HUES6 (cell line): ENCODE results near the gene MRGPRD.

Experiments
- H3K27ac ChIP-seq: 2 replicates; pipeline ENCODE4 v1.7.0; 2013; ENCODE audit warnings: low read depth, mild to moderate bottlenecking, low read length, inconsistent platforms
- H3K27me3 ChIP-seq: 2 replicates; pipeline ENCODE4 v1.6.1; 2013; ENCODE audit warnings: low read length; ENCODE audit not compliant: control insufficient read depth, insufficient read depth
- H3K36me3 ChIP-seq: 2 replicates; pipeline ENCODE4 v1.6.1; 2013; ENCODE audit warnings: low read length; ENCODE audit not compliant: control insufficient read depth, insufficient read depth
- H3K4me1 ChIP-seq: 2 replicates; pipeline ENCODE4 v1.6.1; 2013; ENCODE audit warnings: low read length; ENCODE audit not compliant: control insufficient read depth, insufficient read depth
- H3K4me3 ChIP-seq: 2 replicates; pipeline ENCODE4 v1.5.1; 2013; ENCODE audit warnings: low read depth, low read length
- H3K9ac ChIP-seq: one replicate; pipeline ENCODE4 v1.6.1; 2013; ENCODE audit warnings: mild to moderate bottlenecking, low read length
- H3K9me3 ChIP-seq: 2 replicates; pipeline ENCODE4 v1.6.1; 2013; ENCODE audit warnings: low read depth, low read length; ENCODE audit not compliant: control insufficient read depth, insufficient read depth

MRGPRD gene

GRCh38 chr11:69012092-69013008, 31.6 kb upstream of the MRGPRD start:
- H3K27ac ChIP-seq: peak overlapping the region; percentile 22; the same call in 1 of the 2 replicates
- peak overlapping the region; percentile 70 for H3K9ac ChIP-seq
- H3K4me1 ChIP-seq: peaks cover 68% of the 10 kb centered on the region
- H3K36me3 ChIP-seq: no peaks in the 10 kb centered on the region
- H3K27me3 ChIP-seq: no peaks in the 10 kb centered on the region
- H3K4me3 ChIP-seq: peak overlapping the region; percentile 64
- H3K9me3 ChIP-seq: no peaks in the 10 kb centered on the region

DNA sequence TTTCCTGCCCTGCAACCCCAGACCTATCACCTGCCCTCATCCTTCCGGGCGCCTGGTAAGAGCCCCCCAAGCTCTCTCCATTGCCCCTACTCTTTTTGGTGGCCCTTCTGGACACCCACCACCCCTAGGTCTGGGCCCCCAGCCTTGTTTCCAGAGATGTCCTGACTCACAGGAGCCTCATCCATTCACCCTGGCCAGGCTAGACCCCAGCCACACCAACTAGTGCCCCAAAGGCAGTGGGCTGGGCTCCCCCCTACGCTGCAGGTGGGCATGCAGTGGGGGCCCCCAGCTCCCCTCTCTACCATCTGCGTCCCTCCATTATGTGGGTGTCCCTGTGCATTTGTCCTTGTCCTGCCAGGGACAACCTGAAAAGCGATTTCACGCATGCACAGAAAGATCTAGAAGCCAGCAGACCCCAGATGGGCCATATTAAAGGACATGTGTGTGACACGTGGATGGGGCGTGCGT, 30.9 kb upstream of the MRGPRD start:
- Histone ChIP-seq H3K27ac (no peak overlapping the region), H3K9ac (peak overlapping the region; percentile 31), H3K9me3 (no peaks in the 10 kb centered on the region), H3K36me3 (no peaks in the 10 kb centered on the region), H3K4me3 (peak overlapping the region; percentile 64; the same call in 1 of the 2 replicates), H3K4me1 (peaks cover 68% of the 10 kb centered on the region), H3K27me3 (no peaks in the 10 kb centered on the region)

- Histone ChIP-seq H3K9ac (peak overlapping the region; percentile 31), H3K9me3 (no peaks in the 10 kb centered on the region), H3K4me1 (peaks cover 68% of the 10 kb centered on the region), H3K36me3 (no peaks in the 10 kb centered on the region), H3K27me3 (no peaks in the 10 kb centered on the region), H3K4me3 (peak overlapping the region; percentile 40), H3K27ac (no peak overlapping the region)
These were observed 30.3 kb upstream of the MRGPRD start for GRCh38 chr11:69010964-69011623.

GRCh38 chr11:69010361-69010891, 29.6 kb upstream of the MRGPRD start:
- no peak overlapping the region for H3K27ac ChIP-seq
- H3K4me1 ChIP-seq: peaks cover 68% of the 10 kb centered on the region

GRCh38 chr11:69009441-69010211, 28.8 kb upstream of the MRGPRD start:
- H3K9me3 ChIP-seq: no peaks in the 10 kb centered on the region
- no peaks in the 10 kb centered on the region for H3K27me3 ChIP-seq
- peaks cover 3% of the 10 kb centered on the region; the same call in 1 of the 2 replicates for H3K36me3 ChIP-seq
- H3K4me3 ChIP-seq: no peak overlapping the region
- peaks cover 61% of the 10 kb centered on the region for H3K4me1 ChIP-seq
- no peak overlapping the region for H3K27ac ChIP-seq
- no peak overlapping the region for H3K9ac ChIP-seq

More at GRCh38 chr11:69010361-69010891, 29.6 kb upstream of the MRGPRD start:
- H3K36me3 ChIP-seq: peaks cover 1% of the 10 kb centered on the region; the same call in 1 of the 2 replicates
- H3K9ac ChIP-seq: peak overlapping the region; percentile 18
- no peaks in the 10 kb centered on the region for H3K9me3 ChIP-seq
- H3K27me3 ChIP-seq: no peaks in the 10 kb centered on the region
- H3K4me3 ChIP-seq: peak overlapping the region; percentile 33

DNA sequence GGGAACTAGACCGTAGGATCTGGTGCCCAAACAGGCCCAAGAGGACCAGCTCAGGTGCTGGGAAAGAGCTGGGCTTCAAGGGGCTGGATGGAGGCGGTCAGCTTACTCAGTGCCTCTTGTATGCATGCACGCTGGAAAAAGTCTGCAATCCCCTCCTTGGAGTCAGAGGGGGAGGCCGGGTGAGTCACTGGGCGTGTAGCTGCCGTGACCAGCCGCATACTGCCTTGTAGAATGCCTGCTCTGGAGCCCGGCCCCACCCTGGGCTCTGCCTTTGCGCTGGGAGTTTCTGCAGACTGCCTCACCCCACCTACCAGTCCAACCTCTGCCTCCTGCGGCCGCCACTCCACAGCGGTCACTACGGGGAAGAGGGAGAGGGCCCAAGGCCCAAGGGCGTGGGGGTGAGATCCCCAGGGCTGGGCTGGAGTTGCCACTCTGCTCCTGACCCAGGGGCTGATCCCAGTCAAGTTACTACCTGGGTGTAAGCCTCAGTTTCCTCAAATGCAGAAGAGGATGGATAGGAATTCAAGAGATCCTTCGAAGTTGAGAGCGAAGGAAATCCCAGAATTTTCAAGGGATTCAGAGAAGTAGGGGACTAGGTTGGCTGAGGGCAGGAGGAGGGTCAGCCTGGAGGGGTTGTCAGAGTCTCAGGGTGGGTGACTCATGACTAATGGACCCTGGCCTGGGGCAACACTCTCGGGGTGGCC, 28.1 kb upstream of the MRGPRD start:
- peaks cover 3% of the 10 kb centered on the region; the same call in 1 of the 2 replicates for H3K36me3 ChIP-seq
- no peaks in the 10 kb centered on the region for H3K27me3 ChIP-seq
- H3K4me3 ChIP-seq: no peak overlapping the region
- no peaks in the 10 kb centered on the region for H3K9me3 ChIP-seq
- H3K27ac ChIP-seq: no peak overlapping the region
- peaks cover 54% of the 10 kb centered on the region for H3K4me1 ChIP-seq
- peak overlapping the region; percentile 9 for H3K9ac ChIP-seq

- Histone ChIP-seq H3K36me3 (peaks cover 3% of the 10 kb centered on the region; the same call in 1 of the 2 replicates), H3K27ac (no peak overlapping the region), H3K4me3 (no peak overlapping the region), H3K9ac (no peak overlapping the region), H3K27me3 (no peaks in the 10 kb centered on the region), H3K9me3 (no peaks in the 10 kb centered on the region), H3K4me1 (peaks cover 49% of the 10 kb centered on the region)
These were observed 27.2 kb upstream of the MRGPRD start for GRCh38 chr11:69007975-69008381.

DNA sequence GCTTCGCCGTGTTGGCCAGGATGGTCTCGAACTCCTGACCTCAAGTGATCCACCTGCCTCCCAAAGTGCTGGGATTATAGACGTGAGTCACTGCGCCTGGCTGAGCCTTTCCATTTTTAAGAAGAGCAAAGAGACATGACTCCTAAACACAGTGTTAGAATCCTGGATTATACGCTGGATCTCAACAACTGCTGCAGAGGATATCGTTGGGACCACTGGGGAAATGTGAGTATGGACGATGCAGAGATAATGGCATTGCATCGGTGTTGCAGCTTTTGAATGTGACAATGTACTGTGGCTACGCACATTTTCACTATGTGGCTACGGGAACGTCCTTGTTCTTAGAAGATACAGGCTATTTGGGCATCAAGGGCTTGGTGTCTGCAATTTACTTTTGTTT, 26.0 kb upstream of the MRGPRD start:
- H3K9me3 ChIP-seq: no peaks in the 10 kb centered on the region
- H3K36me3 ChIP-seq: peaks cover 3% of the 10 kb centered on the region; the same call in 1 of the 2 replicates
- no peak overlapping the region for H3K27ac ChIP-seq
- H3K9ac ChIP-seq: no peak overlapping the region
- H3K4me1 ChIP-seq: peaks cover 38% of the 10 kb centered on the region
- H3K4me3 ChIP-seq: no peak overlapping the region
- no peaks in the 10 kb centered on the region for H3K27me3 ChIP-seq

DNA sequence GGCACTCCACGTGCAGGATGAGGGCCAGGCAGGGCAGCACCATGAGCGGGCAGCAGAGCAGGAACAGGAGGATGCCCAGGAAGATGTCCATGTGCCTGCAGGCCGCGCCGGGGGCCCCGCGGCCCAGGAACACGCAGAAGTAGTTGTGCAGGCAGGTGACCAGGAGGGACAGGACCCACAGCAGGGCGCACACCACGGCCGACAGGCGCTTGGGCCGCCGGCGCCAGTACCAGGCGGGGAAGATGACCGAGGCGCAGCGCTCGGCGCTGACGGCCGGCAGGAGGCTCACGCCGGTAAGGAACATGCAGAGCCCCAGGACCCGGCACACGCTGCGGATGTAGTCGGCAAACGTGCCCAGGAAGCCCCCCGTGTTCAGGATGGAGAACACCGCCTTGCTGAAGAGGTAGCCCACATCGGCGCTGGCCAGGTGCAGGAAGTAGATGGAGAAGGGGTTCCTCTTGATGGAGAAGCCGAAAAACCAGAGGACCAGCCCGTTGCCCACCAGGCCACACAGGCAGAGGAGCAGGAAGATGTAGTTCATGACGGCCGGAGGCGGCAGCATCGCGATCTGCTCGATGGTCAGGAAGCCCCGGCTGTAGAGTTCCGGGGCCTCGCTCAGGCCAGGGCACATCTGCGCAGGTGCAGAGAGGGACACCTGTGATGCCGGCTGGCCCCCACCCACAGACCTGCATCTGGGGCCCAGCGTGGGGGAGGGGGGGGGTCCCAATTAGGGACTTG, 25.0 kb upstream of the MRGPRD start:
- H3K27me3 ChIP-seq: no peaks in the 10 kb centered on the region
- H3K9ac ChIP-seq: no peak overlapping the region
- no peak overlapping the region for H3K27ac ChIP-seq
- peaks cover 3% of the 10 kb centered on the region; the same call in 1 of the 2 replicates for H3K36me3 ChIP-seq
- no peaks in the 10 kb centered on the region for H3K9me3 ChIP-seq
- H3K4me1 ChIP-seq: peaks cover 31% of the 10 kb centered on the region
- H3K4me3 ChIP-seq: no peak overlapping the region
